RCC 7860 (cell line): ENCODE data around the gene NFRKB.

Experiments
- DNase-seq: peaks from one replicate; pipeline ENCODE4 v3.0.0-alpha.2; 2015; ENCODE audit warnings: low spot score
- FAIRE-seq: peaks from 2 replicates; lab custom pipeline; 2012; peaks lifted over from hg19 to GRCh38; lab: Jason Lieb, UNC

The NFRKB gene

GRCh38 chr11:129895126-129896041 is at the start of gene NFRKB:
Gene NFRKB, minus strand, starts transcription at chr11:129895578. Its CDS starts 2,729 bp downstream, at chr11:129892849.
- FAIRE-seq: no peak
- DNase-seq: peak; percentile 17

GRCh38 chr11:129944696-129945095 is 49.3 kb upstream of the NFRKB start:
- no peak for DNase-seq
- FAIRE-seq: no peak

GRCh38 chr11:129943036-129943435 is 47.7 kb upstream of the NFRKB start:
- no peak for DNase-seq
- no peak for FAIRE-seq

- FAIRE-seq (no peak), DNase-seq (no peak)
Observed at GRCh38 chr11:129939510-129939909, 44.1 kb upstream of the NFRKB start.

GRCh38 chr11:129938764-129939163 is 43.4 kb upstream of the NFRKB start:
- DNase-seq (no peak), FAIRE-seq (no peak)

- FAIRE-seq (no peak), DNase-seq (no peak)
Observed at GRCh38 chr11:129937592-129938238, 42.3 kb upstream of the NFRKB start.

- no peak for DNase-seq
- FAIRE-seq: no peak
Observed at GRCh38 chr11:129935723-129936122, 40.3 kb upstream of the NFRKB start.

- FAIRE-seq (no peak), DNase-seq (no peak)
Observed at GRCh38 chr11:129933891-129934290, 38.5 kb upstream of the NFRKB start.

GRCh38 chr11:129933262-129933661 is 37.9 kb upstream of the NFRKB start:
- no peak for FAIRE-seq
- DNase-seq: peak; percentile 12

GRCh38 chr11:129932381-129933067 is 37.1 kb upstream of the NFRKB start:
- no peak for DNase-seq
- no peak for FAIRE-seq

GRCh38 chr11:129930743-129931142 is 35.4 kb upstream of the NFRKB start:
- FAIRE-seq (no peak), DNase-seq (no peak)

- DNase-seq (no peak), FAIRE-seq (no peak)
Observed at GRCh38 chr11:129930296-129930695, 34.9 kb upstream of the NFRKB start.

- FAIRE-seq: no peak
Observed at GRCh38 chr11:129929721-129930120, 34.3 kb upstream of the NFRKB start.

GRCh38 chr11:129928923-129929692 is 33.7 kb upstream of the NFRKB start:
- DNase-seq (no peak), FAIRE-seq (no peak)

More at GRCh38 chr11:129929721-129930120, 34.3 kb upstream of the NFRKB start:
- DNase-seq: no peak

- no peak for FAIRE-seq
Observed at GRCh38 chr11:129922674-129923073, 27.3 kb upstream of the NFRKB start.

GRCh38 chr11:129918361-129918760 is 23.0 kb upstream of the NFRKB start:
- FAIRE-seq: no peak
- DNase-seq: no peak

More at GRCh38 chr11:129922674-129923073, 27.3 kb upstream of the NFRKB start:
- no peak for DNase-seq

- DNase-seq (peak; percentile 5), FAIRE-seq (peak; percentile 55)
Observed at GRCh38 chr11:129917231-129917630, 21.9 kb upstream of the NFRKB start.

GRCh38 chr11:129911298-129911697 is 15.9 kb upstream of the NFRKB start:
- DNase-seq (no peak), FAIRE-seq (no peak)

GRCh38 chr11:129910360-129910759 is 15.0 kb upstream of the NFRKB start:
- FAIRE-seq (no peak), DNase-seq (no peak)

- FAIRE-seq: no peak
- no peak for DNase-seq
Observed at GRCh38 chr11:129905402-129905801, 10.0 kb upstream of the NFRKB start.

GRCh38 chr11:129896062-129896461 is 684 bp upstream of the NFRKB start:
- FAIRE-seq (no peak), DNase-seq (no peak)
